Thyroid gland (tissue), 4 donors: ENCODE results near the gene LDLRAD3.

Experiments used
- POLR2A ChIP-seq, 2 donors: fragments of 450-650 bp; IDR thresholded peaks; one replicate each; pipeline ENCODE4 v1.6.1; 2017; ENCODE audit warnings: antibody characterized with exemption in 2 of 2, mild to moderate bottlenecking in 2 of 2, moderate library complexity in 1 of 2
- TF ChIP-seq, protein P1 (sequence below), 6 experiments: fragments of 200-600 bp in 3 of 6; fragments of 450-650 bp in 3 of 6; sonication (generic) in 3 of 6; IDR thresholded peaks; one replicate each; pipeline ENCODE4 v1.5.1; 2016 to 2019; ENCODE audit warnings: antibody characterized with exemption in 6 of 6, mild to moderate bottlenecking in 2 of 6, inconsistent platforms in 1 of 6, moderate library complexity in 1 of 6

GRCh38 chr11:35938231-35938630, 5.6 kb upstream of the LDLRAD3 start:
- TF ChIP-seq, protein P1, sequence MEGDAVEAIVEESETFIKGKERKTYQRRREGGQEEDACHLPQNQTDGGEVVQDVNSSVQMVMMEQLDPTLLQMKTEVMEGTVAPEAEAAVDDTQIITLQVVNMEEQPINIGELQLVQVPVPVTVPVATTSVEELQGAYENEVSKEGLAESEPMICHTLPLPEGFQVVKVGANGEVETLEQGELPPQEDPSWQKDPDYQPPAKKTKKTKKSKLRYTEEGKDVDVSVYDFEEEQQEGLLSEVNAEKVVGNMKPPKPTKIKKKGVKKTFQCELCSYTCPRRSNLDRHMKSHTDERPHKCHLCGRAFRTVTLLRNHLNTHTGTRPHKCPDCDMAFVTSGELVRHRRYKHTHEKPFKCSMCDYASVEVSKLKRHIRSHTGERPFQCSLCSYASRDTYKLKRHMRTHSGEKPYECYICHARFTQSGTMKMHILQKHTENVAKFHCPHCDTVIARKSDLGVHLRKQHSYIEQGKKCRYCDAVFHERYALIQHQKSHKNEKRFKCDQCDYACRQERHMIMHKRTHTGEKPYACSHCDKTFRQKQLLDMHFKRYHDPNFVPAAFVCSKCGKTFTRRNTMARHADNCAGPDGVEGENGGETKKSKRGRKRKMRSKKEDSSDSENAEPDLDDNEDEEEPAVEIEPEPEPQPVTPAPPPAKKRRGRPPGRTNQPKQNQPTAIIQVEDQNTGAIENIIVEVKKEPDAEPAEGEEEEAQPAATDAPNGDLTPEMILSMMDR (IDR thresholded peaks at IDR 0.05) = no peak
- no peak for TF ChIP-seq POLR2A (IDR thresholded peaks at IDR 0.05)
